NCI-H2081 treated with DMSO at 0.1 percent for 48 hours (cell line): ENCODE measurements around the gene EIF3D.

ENCODE experiments used
- DNase-seq: peaks from one replicate; lab custom pipeline; 2025; lab: John Stamatoyannopoulos, UW

EIF3D gene

GRCh38 chr22:36507518-36508010, 21.4 kb downstream of the EIF3D start:
- DNase-seq, result no peak

DNA sequence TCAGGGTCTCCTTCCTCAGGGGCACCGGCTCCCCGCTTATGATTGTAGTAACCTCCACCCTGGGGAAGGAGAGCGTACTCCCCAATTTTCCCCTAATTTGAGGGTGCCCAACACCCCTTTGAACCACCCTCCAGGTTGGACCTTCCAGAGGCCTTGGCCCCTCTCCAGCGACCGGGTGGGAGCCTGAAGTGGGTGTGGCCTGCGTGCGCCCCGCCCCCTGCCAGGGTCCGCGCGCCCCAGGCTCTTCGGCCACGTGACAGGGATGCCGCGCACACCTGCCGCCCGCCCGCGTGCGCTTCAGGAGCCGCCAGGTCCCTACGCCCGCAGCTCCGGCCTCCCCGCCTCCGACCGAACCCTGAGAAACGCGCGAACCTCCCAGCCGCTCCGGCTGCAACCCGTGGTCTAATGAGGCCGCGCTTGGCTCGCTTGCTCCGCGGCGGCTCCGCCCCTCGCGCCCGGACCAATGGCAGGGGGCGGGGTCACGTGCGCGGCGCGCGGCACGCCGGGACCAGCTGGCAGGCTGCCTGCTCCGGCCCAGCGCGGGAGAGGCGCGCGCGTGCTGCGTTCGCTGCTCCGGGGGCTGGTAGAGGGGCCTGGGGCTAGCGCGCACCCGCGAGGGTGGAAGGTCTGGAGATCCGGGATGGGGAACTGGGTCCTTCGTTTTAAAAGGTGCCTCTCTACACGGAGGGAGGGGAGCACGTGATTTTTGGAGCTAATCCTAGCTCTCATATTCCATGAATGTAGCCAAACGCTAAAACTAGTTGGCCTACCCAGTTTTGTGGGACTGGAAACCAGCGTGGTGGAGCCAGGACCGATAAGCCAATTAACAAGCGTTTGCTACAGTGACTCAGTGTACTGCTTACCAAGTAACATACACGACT, 22.1 kb downstream of the EIF3D start, which contains the start of gene FOXRED2:
Gene FOXRED2 (minus strand): TSS at position 404 of the 881 bp plus-strand sequence. CDS start 618 bp downstream, outside the sequence.
- peak; percentile 8 for DNase-seq

DNA sequence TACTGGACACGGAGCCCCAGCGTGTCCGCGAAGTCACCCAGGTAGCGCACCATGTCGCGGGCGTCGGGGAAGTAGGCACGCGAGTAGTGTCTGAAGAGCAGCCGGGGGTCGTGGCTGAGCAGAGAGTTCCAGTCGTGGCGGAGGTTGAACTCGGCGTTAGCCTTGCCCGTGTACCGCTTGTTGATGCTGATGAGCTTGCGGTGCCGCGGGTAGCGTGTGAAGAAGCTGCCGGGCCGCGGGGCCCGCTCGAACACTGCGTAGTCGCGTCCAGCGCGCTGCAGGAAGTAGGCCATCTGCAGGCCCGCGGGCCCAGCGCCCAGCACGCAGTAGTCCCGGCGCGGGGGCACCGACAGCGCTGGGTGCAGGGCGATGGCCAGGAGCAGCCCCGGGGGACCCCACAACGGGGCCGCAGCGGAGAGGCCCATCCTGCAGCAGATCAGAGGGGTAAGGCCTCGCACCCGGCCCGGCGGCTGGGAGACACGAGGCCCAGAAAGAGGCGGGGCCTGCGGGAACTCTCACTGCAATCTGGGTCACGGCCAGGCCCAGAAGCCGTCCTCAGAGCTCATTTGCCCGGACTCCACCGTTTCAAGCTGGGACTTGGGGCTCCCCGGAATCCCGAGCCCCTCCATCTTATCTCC, 22.8 kb downstream of the EIF3D start:
- no peak for DNase-seq

DNA sequence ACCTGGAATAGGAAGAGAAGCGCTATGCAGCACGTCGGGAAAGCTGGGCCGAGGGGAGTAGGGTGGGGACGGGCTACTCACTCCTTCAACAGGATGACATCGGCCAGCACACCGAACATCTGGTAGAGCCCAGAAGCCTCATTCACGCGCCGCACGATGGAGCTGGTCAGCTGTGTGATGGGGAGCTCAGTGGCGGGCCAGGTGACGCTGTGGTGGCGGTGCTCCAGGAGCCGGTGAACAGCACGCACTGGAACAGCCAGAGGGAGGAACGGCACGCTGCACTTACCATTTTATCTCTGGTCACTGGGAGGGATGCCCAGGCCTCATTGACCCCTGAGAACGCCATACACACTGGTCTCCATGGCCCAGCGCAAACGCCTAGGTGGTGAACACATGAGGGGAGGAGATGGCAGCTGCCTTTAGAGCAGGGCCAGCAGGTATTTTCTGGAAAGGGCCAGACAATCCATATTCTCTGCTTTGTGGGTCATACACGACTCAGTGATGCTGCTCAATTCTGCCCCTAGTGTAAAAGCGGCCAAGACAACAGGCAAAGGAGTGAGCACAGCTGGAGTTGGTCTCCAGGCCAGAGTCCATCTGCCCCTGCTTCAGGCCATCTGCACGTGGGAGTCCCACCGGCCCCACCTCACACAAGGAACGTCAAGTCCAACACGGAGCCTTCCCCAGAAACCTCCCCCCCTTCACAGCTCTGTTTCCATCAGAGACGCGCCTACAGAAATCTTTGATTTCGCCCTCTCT, 30.9 kb downstream of the EIF3D start:
- DNase-seq, result no peak

DNA sequence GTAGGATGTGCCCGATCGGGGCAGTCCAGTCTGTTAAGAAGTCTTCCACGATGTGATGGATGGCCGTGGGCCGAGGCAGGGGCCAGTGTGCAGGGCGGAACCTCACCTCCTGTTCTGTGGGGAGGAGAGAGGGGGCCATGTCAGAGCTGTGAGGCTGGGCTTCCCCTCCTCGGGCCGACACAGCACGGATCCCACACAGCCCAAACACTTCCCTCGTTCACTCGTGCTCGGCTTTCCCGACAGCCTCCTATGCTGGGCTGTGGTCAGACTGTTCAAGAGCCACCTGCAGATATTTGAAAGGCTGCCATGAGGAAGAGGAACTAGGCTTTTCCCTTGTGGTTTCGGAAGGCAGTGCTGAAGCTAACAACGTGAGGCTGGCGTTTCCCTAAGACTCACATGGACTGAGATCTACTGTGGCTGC, 35.3 kb downstream of the EIF3D start:
- no peak for DNase-seq

DNA sequence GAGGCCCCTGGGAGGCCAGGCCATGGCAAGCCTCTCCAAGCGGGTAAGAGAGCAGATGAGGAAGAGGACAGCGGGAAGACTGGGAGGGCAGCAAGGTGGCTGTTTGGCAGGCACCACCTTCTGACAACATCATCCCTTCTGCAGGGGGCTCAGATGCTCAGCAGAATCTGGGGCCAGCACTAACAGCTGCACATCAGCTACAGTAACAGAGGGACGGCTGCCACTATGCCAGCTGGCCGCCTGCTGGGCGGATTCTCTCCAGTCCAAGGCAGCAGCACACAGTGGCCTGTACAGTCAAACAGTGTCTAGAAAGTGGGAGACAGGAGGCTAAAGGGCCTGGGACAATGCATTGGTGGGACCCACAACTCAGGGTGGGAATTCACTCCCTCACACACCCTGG, 36.9 kb downstream of the EIF3D start:
- no peak for DNase-seq

- no peak for DNase-seq
Measured at GRCh38 chr22:36491155-36491554, 37.8 kb downstream of the EIF3D start.

- no peak for DNase-seq
Measured at GRCh38 chr22:36486619-36487384, 42.2 kb downstream of the EIF3D start.

DNA sequence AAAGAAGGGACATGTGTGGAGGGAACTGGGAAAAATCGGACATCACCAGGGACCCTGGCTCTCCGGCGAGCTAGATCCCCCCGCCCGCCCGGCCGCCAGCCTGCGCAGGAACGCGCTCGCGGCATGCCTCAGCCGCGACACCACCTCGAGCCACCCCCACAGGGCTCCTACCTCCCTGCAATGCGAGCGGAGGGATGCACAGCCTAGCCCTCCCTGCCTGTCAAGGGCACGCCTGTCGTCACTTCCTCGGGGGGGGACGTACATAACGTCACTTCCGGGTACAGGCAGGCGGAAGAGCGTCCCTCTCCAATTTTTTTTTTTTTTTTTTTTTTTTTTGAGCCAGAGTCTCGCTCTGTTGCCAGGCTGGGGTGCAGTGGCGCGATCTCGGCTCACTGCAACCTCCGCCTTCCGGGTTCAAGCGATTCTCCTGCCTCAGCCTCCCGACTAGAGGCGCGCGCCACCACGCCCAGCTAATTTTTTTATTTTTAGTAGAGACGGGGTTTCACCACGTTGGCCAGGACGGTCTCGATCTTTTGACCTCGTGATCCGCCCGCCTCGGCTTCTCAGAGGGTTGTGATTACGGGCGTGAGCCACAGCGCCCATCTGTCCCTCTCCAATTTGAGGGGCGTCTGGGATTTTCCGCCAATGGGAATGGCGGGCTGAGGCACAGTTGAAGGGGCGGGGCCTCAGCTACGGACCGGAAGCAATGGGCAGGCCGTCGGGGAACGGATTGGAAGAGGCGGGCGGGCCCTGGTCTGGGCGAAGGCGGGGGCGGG, 47.4 kb downstream of the EIF3D start, which contains the start of gene TXN2:
Gene TXN2 (minus strand): TSS at position 248 of the 776 bp plus-strand sequence. CDS start 803 bp downstream, outside the sequence.
- DNase-seq, result peak; percentile 78

- no peak for DNase-seq
Measured at GRCh38 chr22:36480941-36481392, 48.0 kb downstream of the EIF3D start.

- no peak for DNase-seq
Measured at GRCh38 chr22:36478966-36479365, 50.0 kb downstream of the EIF3D start.

DNA sequence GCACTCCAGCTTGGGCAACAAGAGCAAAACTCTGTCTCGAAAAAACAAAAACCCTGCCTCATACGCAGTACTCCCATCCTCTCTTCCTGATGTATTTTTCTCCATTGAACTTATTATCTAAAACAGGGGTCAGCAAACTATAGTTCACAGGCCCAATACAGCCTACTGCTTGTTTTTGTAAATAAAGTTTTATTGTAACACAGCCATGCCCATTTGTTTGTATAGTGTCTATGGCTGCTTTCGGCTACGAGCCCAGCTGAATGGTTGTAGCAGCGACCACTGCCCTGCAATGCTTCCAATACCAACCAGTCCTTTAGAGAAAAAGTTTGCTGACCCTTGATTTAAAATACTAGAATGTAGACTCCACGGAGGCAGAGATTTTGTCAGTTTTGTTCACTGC, 53.6 kb downstream of the EIF3D start:
- DNase-seq, result no peak

DNA sequence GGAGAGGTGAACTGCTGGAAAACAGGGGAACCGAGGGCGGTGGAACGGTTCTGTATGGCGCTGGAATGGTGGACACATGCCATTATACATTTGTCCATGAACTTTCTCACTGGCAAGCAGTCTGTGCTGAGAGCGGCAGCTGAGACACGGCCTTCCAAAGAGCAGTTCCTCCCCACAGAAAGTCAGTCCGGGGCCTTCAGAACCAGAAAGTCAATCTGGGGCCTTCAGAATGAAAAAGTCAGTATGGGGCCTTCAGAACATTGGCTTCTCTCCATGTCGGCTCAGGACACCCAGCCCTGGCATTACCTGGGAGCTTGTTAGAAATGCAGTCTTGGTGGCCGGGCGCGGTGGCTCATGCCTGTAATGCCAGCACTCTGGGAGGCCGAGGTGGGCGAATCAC, 56.3 kb downstream of the EIF3D start:
- no peak for DNase-seq

DNA sequence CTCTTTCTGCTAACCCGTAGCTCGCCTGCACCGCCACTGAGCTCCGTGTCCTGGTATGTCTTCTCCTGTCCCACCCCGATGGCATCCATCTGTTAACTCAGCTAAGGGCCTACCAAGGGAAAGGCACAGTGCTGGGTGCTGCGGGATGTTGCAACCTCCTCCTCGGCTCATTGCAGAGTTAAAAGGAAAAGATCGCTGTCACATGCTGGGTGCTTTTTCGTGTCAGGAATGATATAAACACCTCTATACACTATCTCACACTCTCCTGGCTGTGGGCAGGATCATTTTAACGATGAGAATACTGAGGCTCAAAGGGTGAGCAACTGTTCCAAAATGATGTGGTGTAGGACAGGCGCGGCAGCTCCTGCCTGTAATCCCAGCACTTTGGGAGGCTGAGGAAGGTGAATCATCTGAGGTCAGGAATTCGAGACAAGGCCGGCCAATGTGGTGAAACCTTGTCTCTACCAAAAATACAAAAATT, 57.6 kb downstream of the EIF3D start:
- DNase-seq, result no peak

- no peak for DNase-seq
Measured at GRCh38 chr22:36470994-36471331, 58.0 kb downstream of the EIF3D start.

DNA sequence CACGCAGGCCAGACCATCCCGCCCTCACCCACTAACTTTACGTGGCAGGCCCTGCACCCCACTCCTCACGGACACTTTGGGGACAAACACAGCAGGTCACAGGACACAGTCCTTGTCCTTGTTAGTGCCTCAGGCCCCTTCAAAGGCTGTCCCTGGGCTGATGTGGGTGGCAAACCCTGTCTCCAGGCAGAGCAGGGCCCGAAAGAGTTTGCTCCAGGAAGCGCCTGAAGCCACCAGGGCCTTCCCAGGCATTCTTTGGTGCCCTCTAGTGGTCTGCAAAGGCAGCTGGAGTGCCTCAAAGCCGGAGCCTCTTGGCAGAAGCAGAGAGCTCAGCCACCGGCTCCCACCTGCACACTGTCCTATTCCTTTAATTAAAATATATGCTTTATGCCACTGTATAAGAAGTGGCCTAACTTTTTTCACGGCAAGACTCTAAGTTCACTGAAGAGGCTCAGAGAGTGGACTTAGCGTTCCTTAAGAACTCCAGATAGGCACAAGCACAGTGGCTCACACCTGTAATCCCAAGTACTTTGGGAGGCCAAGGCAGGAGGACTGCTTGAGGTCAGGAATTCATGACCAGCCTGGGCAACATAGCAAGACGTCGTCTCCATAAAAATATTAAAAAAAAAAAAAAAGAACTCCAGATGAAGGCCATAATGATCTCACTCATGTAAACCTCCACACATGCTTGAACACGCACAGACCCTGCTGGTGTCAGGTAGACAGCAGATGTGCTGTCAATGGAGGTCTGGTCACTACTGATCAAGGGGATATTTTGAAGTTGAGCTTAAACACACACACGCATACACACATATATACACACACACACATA, 58.6 kb downstream of the EIF3D start:
- DNase-seq, result no peak

GRCh38 chr22:36469094-36469710, 59.8 kb downstream of the EIF3D start:
- no peak for DNase-seq

DNA sequence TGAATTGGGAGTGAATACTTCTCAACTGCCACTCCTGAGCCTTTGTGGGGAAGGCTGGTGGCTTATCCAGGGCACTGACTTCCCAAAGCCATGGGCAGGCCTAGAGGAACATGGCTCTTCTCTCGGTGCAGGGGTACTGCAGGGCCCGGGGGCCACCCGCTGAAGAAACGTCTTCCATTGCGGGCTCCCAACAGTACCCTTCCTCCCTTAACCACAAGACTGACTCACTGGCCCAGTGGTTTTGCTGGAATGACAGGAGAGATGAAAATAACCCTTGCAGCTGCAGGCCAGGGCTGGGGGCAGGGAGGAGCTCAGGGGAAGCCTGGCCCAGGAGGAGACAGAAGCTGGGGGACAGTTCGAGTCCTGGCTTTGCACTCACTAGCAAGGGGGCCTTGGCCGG, 61.0 kb downstream of the EIF3D start:
- no peak for DNase-seq
